IMR-90 (cell line): ENCODE data around the gene DENND1A.

Source experiments
- CEBPB ChIP-seq: IDR thresholded peaks from 2 replicates; pipeline ENCODE4 v1.6.1; 2012; ENCODE audit warnings: low read depth, low read length, improper control_type of control experiment
- MAFK ChIP-seq: IDR thresholded peaks from 2 replicates; pipeline ENCODE4 v1.6.1; 2012; ENCODE audit warnings: low read depth, low read length, improper control_type of control experiment
- MAZ ChIP-seq: IDR thresholded peaks from 2 replicates; pipeline ENCODE4 v1.6.1; 2012; ENCODE audit warnings: low read depth, mild to moderate bottlenecking, low read length, improper control_type of control experiment, moderate library complexity, borderline replicate concordance
- NFE2L2 ChIP-seq: fragments of 150-350 bp; IDR thresholded peaks from 2 replicates; pipeline ENCODE4 v1.6.1; 2016; ENCODE audit warnings: low read depth, mild to moderate bottlenecking, low read length
- POLR2A ChIP-seq: IDR thresholded peaks from 2 replicates; pipeline ENCODE4 v1.6.1; 2012; ENCODE audit warnings: mild to moderate bottlenecking, low read depth, low read length
- RAD21 ChIP-seq: IDR thresholded peaks from 2 replicates; pipeline ENCODE4 v1.6.1; 2012; ENCODE audit warnings: low read length, improper control_type of control experiment
- RFX5 ChIP-seq: IDR thresholded peaks from 2 replicates; pipeline ENCODE4 v1.8.0; 2012; ENCODE audit warnings: low read depth, mild to moderate bottlenecking, low read length, moderate library complexity
- SMC3 ChIP-seq: fragments of 150-350 bp; IDR thresholded peaks from 2 replicates; pipeline ENCODE4 v1.6.1; 2016; ENCODE audit warnings: low read depth, mild to moderate bottlenecking, antibody characterized with exemption, low read length, moderate library complexity
- TF ChIP-seq, protein P1 (sequence below): conservative IDR thresholded peaks from 2 replicates; pipeline ENCODE4 v1.5.1; 2012; ENCODE audit warnings: mild to moderate bottlenecking, low read depth, low read length, improper control_type of control experiment

DNA sequence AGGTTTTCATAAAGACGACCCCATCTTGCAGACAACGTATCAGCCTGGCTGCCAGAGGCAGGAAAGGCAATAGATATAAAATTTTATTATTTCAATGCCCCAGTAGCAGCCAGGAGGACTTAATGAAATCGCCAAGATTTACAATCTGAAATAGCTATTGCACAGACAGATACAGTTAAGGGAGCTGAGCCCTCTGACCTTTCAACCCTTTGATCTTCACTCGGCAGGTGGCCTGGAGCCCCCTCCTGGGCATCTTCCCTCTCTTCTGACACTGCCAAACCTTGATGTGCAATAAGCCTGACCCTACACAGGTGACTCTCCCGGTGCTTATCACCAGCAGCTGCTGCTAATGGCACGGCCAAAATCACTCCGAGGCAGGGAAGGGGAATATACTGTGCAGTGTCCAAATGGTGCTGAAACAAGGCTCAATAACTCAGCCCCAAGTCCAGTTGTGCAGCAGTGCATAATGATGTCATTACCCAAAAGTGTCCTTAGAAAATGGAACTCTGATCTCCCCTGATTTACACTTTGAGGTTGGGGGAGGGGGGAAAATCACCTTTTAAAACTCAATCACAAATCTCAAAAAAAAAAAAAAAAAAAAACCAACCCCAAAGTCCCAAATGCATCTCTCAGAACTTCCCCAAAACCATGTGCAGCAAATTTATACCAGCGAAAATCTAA, 331.9 kb downstream of the DENND1A start:
- TF ChIP-seq, protein P1, sequence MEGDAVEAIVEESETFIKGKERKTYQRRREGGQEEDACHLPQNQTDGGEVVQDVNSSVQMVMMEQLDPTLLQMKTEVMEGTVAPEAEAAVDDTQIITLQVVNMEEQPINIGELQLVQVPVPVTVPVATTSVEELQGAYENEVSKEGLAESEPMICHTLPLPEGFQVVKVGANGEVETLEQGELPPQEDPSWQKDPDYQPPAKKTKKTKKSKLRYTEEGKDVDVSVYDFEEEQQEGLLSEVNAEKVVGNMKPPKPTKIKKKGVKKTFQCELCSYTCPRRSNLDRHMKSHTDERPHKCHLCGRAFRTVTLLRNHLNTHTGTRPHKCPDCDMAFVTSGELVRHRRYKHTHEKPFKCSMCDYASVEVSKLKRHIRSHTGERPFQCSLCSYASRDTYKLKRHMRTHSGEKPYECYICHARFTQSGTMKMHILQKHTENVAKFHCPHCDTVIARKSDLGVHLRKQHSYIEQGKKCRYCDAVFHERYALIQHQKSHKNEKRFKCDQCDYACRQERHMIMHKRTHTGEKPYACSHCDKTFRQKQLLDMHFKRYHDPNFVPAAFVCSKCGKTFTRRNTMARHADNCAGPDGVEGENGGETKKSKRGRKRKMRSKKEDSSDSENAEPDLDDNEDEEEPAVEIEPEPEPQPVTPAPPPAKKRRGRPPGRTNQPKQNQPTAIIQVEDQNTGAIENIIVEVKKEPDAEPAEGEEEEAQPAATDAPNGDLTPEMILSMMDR: no peak
- no peak for TF ChIP-seq POLR2A
- TF ChIP-seq RFX5: no peak
- no peak for TF ChIP-seq MAFK
- no peak for TF ChIP-seq NFE2L2
- TF ChIP-seq RAD21: no peak
- TF ChIP-seq MAZ: no peak
- TF ChIP-seq CEBPB: no peak
- TF ChIP-seq SMC3: no peak
